ENCODE measurements around the gene SOX6.

DNA sequence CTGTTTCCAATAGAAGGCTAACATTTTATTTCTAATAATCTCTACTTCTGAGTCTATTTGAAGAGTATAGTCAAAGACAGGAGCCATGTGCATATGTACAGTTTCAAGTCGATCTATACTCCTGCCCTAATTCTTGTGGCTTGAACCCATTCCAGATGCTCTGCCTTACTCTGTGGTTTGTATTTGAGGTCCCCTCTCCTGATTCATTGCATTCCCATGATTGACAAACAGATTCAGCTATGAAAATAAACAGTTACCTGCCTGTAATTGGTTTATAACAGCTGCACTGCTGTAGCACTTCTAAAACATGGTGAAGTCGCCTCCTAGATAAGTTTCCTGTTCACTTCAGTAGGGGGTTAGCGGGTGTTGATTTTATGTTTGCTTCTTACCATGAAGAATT, 138.7 kb downstream of the SOX6 start:
- TF ChIP-seq, protein P1, sequence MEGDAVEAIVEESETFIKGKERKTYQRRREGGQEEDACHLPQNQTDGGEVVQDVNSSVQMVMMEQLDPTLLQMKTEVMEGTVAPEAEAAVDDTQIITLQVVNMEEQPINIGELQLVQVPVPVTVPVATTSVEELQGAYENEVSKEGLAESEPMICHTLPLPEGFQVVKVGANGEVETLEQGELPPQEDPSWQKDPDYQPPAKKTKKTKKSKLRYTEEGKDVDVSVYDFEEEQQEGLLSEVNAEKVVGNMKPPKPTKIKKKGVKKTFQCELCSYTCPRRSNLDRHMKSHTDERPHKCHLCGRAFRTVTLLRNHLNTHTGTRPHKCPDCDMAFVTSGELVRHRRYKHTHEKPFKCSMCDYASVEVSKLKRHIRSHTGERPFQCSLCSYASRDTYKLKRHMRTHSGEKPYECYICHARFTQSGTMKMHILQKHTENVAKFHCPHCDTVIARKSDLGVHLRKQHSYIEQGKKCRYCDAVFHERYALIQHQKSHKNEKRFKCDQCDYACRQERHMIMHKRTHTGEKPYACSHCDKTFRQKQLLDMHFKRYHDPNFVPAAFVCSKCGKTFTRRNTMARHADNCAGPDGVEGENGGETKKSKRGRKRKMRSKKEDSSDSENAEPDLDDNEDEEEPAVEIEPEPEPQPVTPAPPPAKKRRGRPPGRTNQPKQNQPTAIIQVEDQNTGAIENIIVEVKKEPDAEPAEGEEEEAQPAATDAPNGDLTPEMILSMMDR (IDR thresholded peaks at IDR 0.05), result no peak
- no peak for TF ChIP-seq EZH2phosphoT487 (IDR thresholded peaks at IDR 0.05)
